Gastrocnemius medialis (tissue), 4 donors: Measurements from ENCODE around the gene TTC28.

Experiments
- POLR2A ChIP-seq, 2 donors: fragments of 450-650 bp; IDR thresholded peaks; one replicate each; pipeline ENCODE4 v1.6.1; 2017; ENCODE audit warnings: antibody characterized with exemption in 2 of 2, mild to moderate bottlenecking in 2 of 2, moderate library complexity in 2 of 2
- TF ChIP-seq, protein P1 (sequence below), 5 experiments: fragments of 450-650 bp in 3 of 5; fragments of 200-600 bp in 2 of 5; sonication (generic) in 2 of 5; IDR thresholded peaks in 4 of 5; conservative IDR thresholded peaks in 1 of 5; 1 replicate in 4 of 5; 2 replicates in 1 of 5; pipeline ENCODE4 v1.5.1; 2016 to 2019; ENCODE audit warnings: antibody characterized with exemption in 5 of 5, mild to moderate bottlenecking in 3 of 5, moderate library complexity in 3 of 5

DNA sequence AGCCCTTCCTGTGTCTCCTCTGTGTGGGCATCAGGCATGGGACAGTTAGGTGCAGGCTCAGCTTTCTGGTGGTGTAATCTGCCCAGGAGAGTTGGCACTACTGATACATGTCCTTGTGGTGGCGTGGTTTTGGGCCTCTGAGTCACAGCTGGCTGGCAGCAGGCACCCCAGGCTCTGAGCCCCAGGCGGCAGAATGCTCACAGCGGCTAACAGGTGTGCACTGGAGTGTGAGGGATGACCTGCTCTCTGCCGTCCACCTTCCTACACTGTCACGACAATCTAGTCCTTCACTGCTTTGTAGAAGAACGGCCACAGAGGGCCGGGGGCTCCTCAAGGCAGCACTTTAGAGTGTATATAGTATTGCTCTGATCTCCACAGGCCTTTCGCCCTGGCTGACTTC is 660.3 kb downstream of the TTC28 start:
- TF ChIP-seq, protein P1, sequence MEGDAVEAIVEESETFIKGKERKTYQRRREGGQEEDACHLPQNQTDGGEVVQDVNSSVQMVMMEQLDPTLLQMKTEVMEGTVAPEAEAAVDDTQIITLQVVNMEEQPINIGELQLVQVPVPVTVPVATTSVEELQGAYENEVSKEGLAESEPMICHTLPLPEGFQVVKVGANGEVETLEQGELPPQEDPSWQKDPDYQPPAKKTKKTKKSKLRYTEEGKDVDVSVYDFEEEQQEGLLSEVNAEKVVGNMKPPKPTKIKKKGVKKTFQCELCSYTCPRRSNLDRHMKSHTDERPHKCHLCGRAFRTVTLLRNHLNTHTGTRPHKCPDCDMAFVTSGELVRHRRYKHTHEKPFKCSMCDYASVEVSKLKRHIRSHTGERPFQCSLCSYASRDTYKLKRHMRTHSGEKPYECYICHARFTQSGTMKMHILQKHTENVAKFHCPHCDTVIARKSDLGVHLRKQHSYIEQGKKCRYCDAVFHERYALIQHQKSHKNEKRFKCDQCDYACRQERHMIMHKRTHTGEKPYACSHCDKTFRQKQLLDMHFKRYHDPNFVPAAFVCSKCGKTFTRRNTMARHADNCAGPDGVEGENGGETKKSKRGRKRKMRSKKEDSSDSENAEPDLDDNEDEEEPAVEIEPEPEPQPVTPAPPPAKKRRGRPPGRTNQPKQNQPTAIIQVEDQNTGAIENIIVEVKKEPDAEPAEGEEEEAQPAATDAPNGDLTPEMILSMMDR (IDR thresholded peaks at IDR 0.05 in 4 of 5, conservative IDR thresholded peaks at IDR 0.05 in 1 of 5), result no peak
- TF ChIP-seq POLR2A (IDR thresholded peaks at IDR 0.05), result peak; percentile 23 to 48
